ENCODE results near the gene NBEAL2.

NBEAL2 gene

DNA sequence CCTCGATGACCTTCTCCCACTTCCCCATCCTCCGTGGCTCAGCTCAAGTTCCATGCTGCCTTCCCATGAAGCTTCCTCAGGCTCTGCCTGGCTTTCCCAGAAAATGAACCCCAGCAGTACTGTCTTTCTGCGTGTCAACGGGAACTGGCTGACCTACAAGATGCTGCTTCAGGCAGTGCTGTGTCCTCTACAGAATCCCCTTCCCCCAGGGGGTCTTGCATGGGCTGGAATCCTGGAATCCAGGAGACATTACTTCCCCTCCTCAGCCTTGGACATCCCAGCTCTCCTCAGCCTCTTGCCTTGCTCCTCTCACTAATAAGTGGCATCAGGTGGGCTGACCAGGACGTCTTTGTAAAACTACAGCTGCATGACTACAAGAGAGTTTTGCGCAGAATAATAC lies 8.3 kb upstream of the NBEAL2 start:
- no peak overlapping the region for H3K27ac ChIP-seq
- no peaks in the 10 kb centered on the region for H3K27me3 ChIP-seq (replicated peaks)
- in situ Hi-C loops (cut with HindIII; ENCODE audit: low pct_ligation_motif_present, low sequenced_read_pairs) = no loop called here
- TF ChIP-seq, protein P1, sequence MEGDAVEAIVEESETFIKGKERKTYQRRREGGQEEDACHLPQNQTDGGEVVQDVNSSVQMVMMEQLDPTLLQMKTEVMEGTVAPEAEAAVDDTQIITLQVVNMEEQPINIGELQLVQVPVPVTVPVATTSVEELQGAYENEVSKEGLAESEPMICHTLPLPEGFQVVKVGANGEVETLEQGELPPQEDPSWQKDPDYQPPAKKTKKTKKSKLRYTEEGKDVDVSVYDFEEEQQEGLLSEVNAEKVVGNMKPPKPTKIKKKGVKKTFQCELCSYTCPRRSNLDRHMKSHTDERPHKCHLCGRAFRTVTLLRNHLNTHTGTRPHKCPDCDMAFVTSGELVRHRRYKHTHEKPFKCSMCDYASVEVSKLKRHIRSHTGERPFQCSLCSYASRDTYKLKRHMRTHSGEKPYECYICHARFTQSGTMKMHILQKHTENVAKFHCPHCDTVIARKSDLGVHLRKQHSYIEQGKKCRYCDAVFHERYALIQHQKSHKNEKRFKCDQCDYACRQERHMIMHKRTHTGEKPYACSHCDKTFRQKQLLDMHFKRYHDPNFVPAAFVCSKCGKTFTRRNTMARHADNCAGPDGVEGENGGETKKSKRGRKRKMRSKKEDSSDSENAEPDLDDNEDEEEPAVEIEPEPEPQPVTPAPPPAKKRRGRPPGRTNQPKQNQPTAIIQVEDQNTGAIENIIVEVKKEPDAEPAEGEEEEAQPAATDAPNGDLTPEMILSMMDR (IDR thresholded peaks at IDR 0.05; ENCODE audit: low read depth, low read length, missing control alignments) = no peak
- no peaks in the 10 kb centered on the region for H3K36me3 ChIP-seq (replicated peaks)
- no peak overlapping the region for H3K4me3 ChIP-seq (ENCODE audit: low read depth, low read length)
- DNase-seq = no peak

GRCh38 chr3:46971742-46972141 lies 7.7 kb upstream of the NBEAL2 start:
- DNase-seq = no peak
- H3K27ac ChIP-seq = no peak overlapping the region
- no peaks in the 10 kb centered on the region for H3K27me3 ChIP-seq (replicated peaks)
- H3K36me3 ChIP-seq (replicated peaks) = no peaks in the 10 kb centered on the region
- in situ Hi-C loops (cut with HindIII; ENCODE audit: low pct_ligation_motif_present, low sequenced_read_pairs) = no loop called here
- TF ChIP-seq, protein P1 (IDR thresholded peaks at IDR 0.05; ENCODE audit: low read depth, low read length, missing control alignments) = no peak
- no peak overlapping the region for H3K4me3 ChIP-seq (ENCODE audit: low read depth, low read length)

DNA sequence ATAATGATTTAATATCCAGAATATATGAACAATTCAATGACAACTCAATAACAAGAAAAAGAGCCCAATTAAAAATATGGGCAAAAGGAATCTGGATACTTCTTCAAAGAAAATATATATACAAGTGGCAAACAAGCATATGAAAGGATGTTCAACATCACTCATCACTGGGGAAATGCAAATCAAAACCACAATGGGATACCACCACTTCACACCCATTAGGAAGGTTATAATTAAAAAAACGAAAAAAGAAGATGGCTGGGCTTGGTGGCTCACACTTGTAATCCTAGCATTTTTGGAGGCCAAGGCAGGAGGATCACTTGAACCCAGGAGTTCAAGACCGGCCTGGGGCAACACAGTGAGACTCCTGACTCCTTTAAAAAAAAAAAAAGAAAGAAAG lies 7.1 kb upstream of the NBEAL2 start:
- no peaks in the 10 kb centered on the region for H3K36me3 ChIP-seq (replicated peaks)
- DNase-seq = no peak
- TF ChIP-seq, protein P1 (IDR thresholded peaks at IDR 0.05; ENCODE audit: low read depth, low read length, missing control alignments) = no peak
- no peak overlapping the region for H3K27ac ChIP-seq
- in situ Hi-C loops (cut with HindIII; ENCODE audit: low pct_ligation_motif_present, low sequenced_read_pairs) = no loop called here
- no peak overlapping the region for H3K4me3 ChIP-seq (ENCODE audit: low read depth, low read length)
- no peaks in the 10 kb centered on the region for H3K27me3 ChIP-seq (replicated peaks)

DNA sequence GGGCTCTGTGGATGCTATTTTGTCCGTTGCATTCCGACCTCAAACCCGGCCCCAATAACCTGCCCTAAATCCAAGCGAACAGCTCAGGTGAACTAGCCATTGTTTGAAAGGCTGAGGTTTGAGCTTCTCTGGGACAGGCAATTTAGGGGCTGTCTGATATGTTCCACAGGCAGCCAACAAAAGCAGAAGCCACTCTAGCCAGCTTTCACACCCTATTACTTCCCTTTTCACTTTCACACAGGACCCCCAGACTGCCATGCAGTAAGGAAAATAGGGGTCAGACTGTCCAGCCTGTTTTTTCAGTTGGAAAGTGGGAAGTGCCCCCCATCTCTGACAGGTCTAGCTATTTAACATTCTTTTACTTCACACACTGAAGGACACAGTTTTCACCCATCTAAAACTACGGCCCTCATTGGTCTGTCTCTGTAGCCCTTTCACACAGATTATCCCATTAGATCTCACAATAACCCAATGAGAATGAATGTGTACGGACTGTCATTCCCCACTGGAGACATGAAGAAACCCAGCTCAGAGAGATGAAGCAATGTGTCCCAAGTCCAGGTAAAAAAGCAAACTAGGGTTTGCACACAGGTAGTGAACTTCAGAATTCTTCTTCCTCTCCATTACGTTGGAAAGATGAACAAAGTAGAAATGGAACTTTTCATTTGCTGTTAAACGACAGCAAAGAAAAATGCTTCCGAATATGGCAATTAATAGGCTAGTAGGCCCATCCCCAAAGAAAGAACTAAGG lies 4.9 kb upstream of the NBEAL2 start:
- Histone ChIP-seq H3K36me3 (replicated peaks) (no peaks in the 10 kb centered on the region), H3K27me3 (replicated peaks) (no peaks in the 10 kb centered on the region), H3K4me3 (ENCODE audit: low read depth, low read length) (no peak overlapping the region), H3K27ac (no peak overlapping the region)
- in situ Hi-C loops (cut with HindIII; ENCODE audit: low pct_ligation_motif_present, low sequenced_read_pairs) = no loop called here
- DNase-seq = no peak
- TF ChIP-seq, protein P1 (IDR thresholded peaks at IDR 0.05; ENCODE audit: low read depth, low read length, missing control alignments) = no peak

GRCh38 chr3:46976326-46977190 lies 2.9 kb upstream of the NBEAL2 start, which contains the start of gene CCDC12:
Gene CCDC12 (minus strand): TSS chr3:46976745. CDS start chr3:46976732, 13 bp downstream.
- Histone ChIP-seq H3K27me3 (replicated peaks) (no peaks in the 10 kb centered on the region), H3K27ac (peak within 1 kb of the TSS; percentile 98), H3K36me3 (replicated peaks) (no peaks in the 10 kb centered on the region), H3K4me3 (ENCODE audit: low read depth, low read length) (peak within 1 kb of the TSS; percentile 96)
- in situ Hi-C loops (cut with HindIII; ENCODE audit: low pct_ligation_motif_present, low sequenced_read_pairs) = no loop called here
- peak; percentile 99 for DNase-seq
- TF ChIP-seq, protein P1 (IDR thresholded peaks at IDR 0.05; ENCODE audit: low read depth, low read length, missing control alignments) = no peak
